Hematopoietic multipotent progenitor cell treated with erythropoietin and hydrocortisone succinate and interleukin-3 and kit ligand, for 17 days (in vitro differentiated cells): ENCODE measurements around the gene SFRP5.

Source experiments
- DNase-seq: peaks from one replicate; pipeline ENCODE4 v3.0.0-alpha.2; 2015; ENCODE audit warnings: low spot score

SFRP5 gene

DNA sequence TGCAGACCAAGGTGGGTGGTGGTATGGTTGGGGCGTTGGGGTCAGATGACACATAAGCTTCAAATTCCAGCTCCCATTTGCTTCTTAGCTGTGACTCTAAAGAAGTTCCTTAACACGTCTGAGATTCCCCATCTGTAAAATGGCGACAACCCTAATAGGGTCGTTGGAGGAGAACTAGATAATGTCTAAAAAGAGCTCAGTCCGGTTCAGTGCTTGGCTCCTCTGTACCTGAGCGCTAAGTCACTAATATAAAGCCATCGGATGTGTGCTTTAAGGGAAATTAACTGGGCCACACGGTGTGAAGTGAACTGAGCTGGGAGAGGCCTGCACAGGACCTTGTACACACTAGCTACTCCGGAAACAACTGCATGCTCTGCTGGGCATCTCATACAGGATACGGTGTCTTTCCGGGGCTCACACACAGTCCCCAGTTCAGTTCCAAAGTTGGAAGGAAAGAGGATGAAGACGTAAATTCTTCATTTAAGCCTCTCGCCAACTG, 35.3 kb downstream of the SFRP5 start:
- DNase-seq, result no peak

DNA sequence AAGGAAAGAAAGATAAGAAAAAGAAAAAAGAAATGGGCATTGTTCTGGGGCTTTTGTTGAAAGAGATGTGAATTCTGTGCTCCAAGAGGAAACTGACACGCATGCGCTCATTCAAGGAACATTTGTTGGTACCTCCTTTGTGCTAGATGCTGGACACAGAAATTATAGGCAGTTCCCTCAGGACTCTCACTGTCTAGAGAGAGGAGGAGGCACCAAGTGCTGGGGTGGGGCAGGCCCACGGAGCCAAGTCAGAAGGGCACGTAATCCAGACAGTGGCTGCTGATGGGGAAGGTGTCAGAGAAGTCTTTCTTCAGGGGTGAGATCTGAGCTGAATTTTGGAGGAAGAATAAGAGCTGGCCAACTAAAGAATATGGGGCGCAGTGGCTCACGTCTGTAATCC, 37.8 kb downstream of the SFRP5 start:
- DNase-seq, result no peak

DNA sequence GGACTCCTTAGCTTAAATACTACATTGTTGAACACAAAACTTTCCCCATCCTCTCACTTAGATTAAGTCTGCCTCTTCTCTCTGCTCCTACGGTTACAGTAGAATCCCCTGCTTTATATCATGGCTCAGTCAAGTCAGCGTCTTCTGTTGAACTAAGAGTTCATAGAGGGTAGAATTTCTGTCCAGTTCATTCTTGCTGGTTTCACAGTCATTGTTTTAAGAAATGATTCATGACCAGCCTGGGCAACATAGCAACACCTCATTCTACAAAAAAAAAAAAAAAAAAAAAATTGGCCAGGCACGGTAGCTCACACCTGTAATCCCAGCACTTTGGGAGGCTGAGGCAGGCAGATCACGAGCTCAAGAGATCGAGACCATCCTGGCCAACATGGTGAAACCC, 38.5 kb downstream of the SFRP5 start:
- DNase-seq, result no peak

- no peak for DNase-seq
Measured at GRCh38 chr10:97732052-97732359, 39.8 kb downstream of the SFRP5 start.

DNA sequence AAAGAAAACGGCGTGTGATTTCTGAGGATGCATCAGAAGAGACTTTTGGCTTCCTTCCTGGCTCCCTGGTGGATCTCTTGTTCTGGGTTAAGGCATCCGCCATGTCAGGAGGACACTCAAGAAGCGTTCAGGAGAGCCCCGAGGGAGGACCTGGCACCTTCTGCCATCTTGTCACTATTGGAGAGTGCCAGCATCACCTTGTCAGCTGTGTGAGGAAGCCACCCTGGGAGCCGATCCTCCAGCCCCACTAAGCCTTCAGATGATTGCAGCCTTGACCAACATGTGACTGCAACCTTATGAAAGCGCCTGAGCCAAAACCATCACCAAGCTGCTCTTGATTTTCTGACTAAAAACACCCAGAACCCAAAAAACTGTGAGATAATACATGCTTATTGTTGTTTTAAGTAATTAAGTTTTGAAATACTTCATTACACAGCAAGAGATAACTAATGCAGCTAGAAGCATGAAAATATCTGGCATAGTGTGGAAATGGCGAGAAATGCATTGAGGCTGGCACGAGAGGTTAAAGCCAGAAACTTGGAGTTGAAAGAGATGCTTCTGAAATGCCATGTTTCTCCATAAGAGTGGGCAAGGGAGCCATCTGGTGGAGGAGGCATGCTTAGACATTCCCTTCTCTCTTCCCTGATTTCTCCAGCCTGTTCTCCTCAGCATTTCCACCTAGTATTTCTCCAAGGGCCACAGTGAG, 40.3 kb downstream of the SFRP5 start:
- DNase-seq, result peak; percentile 84

DNA sequence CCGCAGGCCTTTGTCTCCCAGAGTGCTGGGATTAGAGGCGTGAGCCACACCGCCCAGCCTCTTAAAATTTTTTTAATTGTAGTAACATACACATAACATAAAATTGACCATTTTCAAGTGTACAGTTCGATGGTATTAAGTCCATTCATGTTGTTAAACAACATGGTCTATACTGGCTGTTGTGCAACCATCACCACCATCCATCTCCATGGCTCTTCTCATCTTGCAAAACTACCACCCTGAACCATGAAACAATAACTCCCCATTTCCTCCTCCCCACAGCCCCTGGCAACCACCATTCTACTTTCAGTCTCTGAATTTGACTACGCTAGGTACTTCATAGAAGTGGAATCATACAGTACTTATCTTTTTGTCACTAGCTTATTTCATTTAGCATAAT, 42.8 kb downstream of the SFRP5 start:
- DNase-seq, result no peak

DNA sequence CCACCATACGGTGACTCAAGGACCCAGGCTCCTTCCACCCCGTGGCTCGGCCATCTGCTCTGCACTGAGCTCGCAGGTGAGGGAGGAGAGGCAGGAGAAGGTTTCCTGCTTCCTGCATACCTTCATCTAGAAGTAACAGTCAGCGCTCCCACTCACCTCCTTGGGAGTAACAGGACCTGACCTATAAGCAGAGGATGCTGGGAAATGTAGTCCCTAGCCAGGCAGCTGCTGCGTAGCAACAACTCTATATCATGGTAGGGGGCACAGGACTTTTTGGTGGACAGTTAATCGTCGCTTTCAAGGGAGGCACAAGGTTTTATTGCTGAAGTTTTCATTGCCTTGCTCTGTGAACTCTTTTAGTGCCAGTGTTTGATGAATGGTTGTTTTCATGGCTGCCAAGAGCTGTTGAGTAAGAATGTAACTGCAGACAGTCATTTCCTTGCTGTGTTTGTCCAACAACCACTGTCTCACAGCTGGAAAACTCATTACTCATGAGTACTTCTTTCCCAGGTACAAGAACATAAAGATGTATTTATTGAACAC, 45.1 kb downstream of the SFRP5 start:
- DNase-seq, result no peak

- DNase-seq, result no peak
Measured at GRCh38 chr10:97724341-97724941, 47.4 kb downstream of the SFRP5 start.

GRCh38 chr10:97723001-97723400, 48.8 kb downstream of the SFRP5 start:
- DNase-seq, result no peak

GRCh38 chr10:97721871-97722780, 49.7 kb downstream of the SFRP5 start:
- no peak for DNase-seq

DNA sequence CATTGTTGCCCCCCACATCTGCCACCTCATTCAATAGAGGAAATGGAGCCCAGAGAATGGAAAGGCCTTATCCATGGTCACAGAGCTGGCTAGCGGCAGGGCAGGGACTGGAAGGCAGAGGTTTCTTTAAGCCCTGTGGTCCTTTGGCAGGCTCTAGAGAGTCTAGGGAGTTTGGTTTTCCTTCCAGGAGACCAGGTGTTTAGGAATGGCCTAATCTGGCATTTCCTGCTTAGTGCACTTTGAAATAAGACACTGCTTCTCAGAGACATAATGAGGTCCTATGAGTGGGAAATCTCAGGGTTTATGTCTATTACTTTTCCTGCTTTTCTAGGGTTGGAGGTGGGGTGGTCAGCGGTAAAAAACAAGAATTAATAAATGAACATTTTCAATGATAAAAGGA, 52.2 kb downstream of the SFRP5 start:
- DNase-seq, result no peak

DNA sequence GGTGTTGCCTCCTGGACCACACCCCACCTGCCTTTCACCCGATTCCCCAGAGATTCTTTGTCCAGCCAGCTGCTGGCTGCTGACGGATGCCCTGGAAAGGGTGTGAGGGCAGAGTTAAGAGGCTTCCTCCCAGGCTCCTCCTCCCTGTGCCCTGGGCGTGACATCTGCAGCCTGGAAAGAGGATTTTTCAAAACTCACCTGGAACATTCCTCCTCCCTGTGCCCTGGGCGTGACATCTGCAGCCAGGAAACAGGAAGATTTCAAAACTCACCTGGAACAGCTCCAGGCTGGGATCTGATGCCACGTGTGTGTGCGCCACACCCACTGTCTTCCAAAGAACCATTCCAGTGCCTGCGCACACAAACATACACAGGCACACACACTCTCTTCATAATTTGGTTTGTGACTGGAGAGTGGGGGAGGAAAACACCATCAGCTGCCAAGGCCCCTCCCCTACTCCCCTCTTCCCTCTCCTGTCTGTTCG, 53.1 kb downstream of the SFRP5 start:
- DNase-seq, result no peak

- no peak for DNase-seq
Measured at GRCh38 chr10:97718178-97718577, 53.6 kb downstream of the SFRP5 start.

DNA sequence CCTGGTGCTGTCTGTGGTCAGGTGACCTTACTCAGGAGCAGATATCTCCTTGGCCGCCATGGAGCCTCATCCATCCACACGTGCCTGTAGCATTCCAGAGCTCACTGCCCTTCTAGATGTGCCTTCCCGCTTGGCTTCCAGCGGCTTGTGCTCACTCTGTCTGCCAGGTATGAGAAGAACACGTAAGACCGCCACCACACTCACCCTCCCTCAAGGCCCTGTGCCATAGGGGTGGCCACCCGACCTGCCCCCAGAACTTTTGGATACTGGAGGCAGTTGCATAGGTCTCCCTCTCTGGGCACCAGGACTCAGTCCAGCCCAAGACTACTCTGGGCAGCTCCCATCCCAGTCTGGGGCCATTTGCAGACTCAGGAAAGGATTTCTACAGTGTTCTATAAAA, 54.2 kb downstream of the SFRP5 start:
- no peak for DNase-seq
